SK-N-MC (cell line): ENCODE data around the gene TAF9.

Source experiments
- FOXP2 ChIP-seq: optimal IDR thresholded peaks from 2 replicates; pipeline ENCODE3; 2011; ENCODE audit warnings: mild to moderate bottlenecking, moderate library complexity; ENCODE audit not compliant: insufficient read depth; ENCODE audit errors: extremely low read length, control extremely low read depth
- POLR2AphosphoS5 ChIP-seq: IDR thresholded peaks from 2 replicates; pipeline ENCODE4 v1.6.1; 2012; ENCODE audit warnings: mild to moderate bottlenecking, low read depth, low read length, borderline replicate concordance

DNA sequence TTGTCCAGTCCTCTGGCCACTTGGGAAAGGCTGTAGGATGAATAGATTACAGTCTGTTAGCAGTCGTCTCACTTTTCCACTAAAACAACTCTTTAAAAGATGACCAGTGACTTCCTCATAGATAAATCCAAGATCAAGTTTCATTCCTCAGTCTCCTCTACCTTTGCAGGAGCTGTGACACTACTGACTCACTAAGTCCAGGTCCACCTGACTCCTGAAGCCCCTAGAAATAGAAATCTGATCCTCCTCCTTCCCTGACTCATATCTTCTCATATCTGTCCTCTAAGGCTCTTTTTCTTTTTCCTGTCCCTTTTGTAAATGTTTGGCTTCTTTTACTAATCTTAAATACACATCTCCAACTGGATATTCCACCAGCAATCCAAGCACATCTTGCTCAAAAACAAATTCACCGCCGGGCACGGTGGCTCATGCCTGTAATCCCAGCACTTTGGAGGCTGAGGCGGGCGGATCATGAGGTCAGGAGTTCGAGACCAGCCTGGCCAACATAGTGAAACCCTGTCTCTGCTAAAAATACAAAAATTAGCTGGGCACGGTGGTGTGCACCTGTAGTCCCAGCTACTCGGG lies 39.3 kb downstream of the TAF9 start:
- TF ChIP-seq POLR2AphosphoS5 (no peak), FOXP2 (no peak)
